ENCODE measurements around the gene DNAH12. TPM values are rescaled to one million over a fixed set of nuclear protein-coding genes. Genes with fewer than 3 reads are reported as not detected.

DNAH12 gene
- total RNA-seq, 1 donor from 2014 or later, result 0.02 TPM

DNA sequence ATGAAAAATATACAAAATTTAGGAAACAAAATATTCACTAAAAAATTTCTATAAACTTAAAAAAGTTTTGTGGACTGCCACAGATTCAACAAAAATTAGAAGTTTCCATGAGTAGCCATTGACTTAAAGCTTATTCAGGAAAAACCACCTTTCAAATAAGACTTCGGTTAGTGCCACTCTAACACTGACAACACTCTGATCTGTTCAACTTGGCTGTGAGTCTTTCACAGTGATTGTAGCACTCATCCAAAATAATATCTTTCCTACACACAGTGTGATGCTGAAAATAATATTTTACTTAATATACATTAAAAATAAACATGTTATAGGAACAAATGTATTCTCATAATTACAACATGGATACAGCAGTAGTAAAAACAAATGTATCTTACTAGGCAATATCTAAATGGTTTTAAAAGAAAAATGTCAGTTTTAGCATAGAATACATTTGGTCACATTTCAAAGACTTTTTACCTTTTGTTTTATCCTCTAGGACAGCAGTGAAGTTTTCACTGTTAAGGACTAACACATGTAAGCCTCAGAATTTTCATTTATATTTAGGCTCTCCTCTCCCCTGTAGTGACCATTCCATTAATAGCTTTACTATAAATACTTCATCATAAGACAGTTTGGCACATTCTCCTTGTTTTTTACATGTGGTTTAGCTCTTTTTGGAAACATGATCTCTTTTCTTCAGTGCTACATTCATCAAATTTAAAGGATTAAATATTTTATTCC lies 251.8 kb downstream of the DNAH12 start, which contains the start of gene ASB14:
Gene ASB14, minus strand, starts transcription at position 527 of the 738 bp plus-strand sequence. CDS start 652 bp downstream, outside the sequence.
- Histone ChIP-seq H2AFZ (replicated peaks) (no peak within 1 kb of the TSS), H3F3A (ENCODE audit: low read depth) (no peaks in the 10 kb centered on the region), H3K27ac (no peak within 1 kb of the TSS), H3K9ac (no peak within 1 kb of the TSS), H3K4me1 (no peaks in the 10 kb centered on the region), H3K79me2 (ENCODE audit: low read depth) (no peaks in the 10 kb centered on the region), H3K4me3 (no peak within 1 kb of the TSS), H3K9me3 (ENCODE audit: low read depth) (no peaks in the 10 kb centered on the region), H3K36me3 (no peaks in the 10 kb centered on the region), H4K20me1 (ENCODE audit: low read depth) (no peaks in the 10 kb centered on the region), H3K27me3 (no peaks in the 10 kb centered on the region), H3K4me2 (no peak within 1 kb of the TSS)
- Mint-ChIP-seq H3K27ac (no peak within 1 kb of the TSS), H3K4me3 (no peak within 1 kb of the TSS), H3K36me3 (no peaks in the 10 kb centered on the region), H3K4me1 (no peaks in the 10 kb centered on the region), H3K27me3 (ENCODE audit: insufficient read depth, low read depth) (peaks cover 3% of the 10 kb centered on the region), H3K9me3 (no peaks in the 10 kb centered on the region)
- DNase-seq (ENCODE audit: low spot score), result no peak
- TF ChIP-seq EZH2phosphoT487 (IDR thresholded peaks at IDR 0.05) (no peak), EZH2 (IDR thresholded peaks at IDR 0.05) (no peak), CTCF (IDR thresholded peaks at IDR 0.05) (no peak)

DNA sequence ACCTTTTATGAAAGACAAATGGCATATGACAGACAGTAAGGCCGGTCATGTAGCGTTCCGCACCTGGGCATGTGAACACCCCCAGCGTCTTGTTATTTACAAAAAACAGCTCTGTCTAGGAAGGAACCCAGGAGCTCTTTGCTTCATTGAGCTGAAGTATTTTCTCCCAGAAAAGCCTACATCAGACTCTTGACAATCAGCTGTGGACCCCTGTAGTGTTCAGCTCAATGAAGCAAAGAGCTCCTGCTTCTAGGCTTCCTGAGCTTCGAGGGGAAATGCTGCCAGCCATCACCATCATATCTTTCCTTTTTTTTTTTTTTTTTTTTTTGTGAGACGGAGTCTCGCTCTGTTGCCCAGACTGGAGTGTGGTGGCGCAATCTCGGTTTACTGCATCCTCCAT lies 255.7 kb downstream of the DNAH12 start:
- Mint-ChIP-seq H3K9me3 (peaks cover 2% of the 10 kb centered on the region), H3K27me3 (ENCODE audit: insufficient read depth, low read depth) (peaks cover 3% of the 10 kb centered on the region), H3K36me3 (no peaks in the 10 kb centered on the region), H3K27ac (no peak overlapping the region), H3K4me1 (no peaks in the 10 kb centered on the region), H3K4me3 (no peak overlapping the region)
- no peak for TF ChIP-seq CTCF (IDR thresholded peaks at IDR 0.05)
- no peak for TF ChIP-seq EZH2phosphoT487 (IDR thresholded peaks at IDR 0.05)
- no peak for TF ChIP-seq EZH2 (IDR thresholded peaks at IDR 0.05)
- Histone ChIP-seq H3K27me3 (no peaks in the 10 kb centered on the region), H3K9me3 (ENCODE audit: low read depth) (peaks cover 5% of the 10 kb centered on the region), H4K20me1 (ENCODE audit: low read depth) (no peaks in the 10 kb centered on the region), H3K36me3 (peaks cover 6% of the 10 kb centered on the region), H3K27ac (no peak overlapping the region), H3K9ac (no peak overlapping the region), H3K4me2 (no peak overlapping the region), H2AFZ (replicated peaks) (no peak overlapping the region), H3K4me3 (no peak overlapping the region), H3F3A (ENCODE audit: low read depth) (no peaks in the 10 kb centered on the region), H3K79me2 (ENCODE audit: low read depth) (no peaks in the 10 kb centered on the region), H3K4me1 (no peaks in the 10 kb centered on the region)
- DNase-seq (ENCODE audit: low spot score), result peak; percentile 54

DNA sequence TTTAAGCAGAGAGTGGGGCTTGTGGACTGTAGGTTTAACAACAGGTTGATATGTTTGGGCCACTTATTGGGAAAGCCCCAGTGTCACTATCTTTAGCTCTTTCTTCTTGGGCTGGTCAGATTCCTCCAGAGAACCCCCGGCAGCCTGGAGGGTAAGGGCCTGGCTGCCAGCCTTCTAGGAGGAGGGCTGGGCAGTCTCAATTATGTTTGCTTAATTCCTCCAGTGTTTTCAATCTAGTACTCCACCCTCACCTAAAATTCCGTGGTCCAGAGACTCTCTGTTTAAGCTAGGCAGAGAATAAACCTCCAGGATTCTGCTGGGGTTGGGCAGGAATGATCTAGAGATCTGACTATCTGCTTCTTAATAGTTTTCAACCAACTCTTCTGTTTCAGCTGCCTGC lies 256.9 kb downstream of the DNAH12 start:
- H3K27ac ChIP-seq, result no peak overlapping the region
- no peaks in the 10 kb centered on the region for H4K20me1 ChIP-seq (ENCODE audit: low read depth)
- peaks cover 6% of the 10 kb centered on the region for H3K36me3 ChIP-seq
- DNase-seq (ENCODE audit: low spot score), result no peak
- Mint-ChIP-seq H3K4me3 (no peak overlapping the region), H3K27ac (no peak overlapping the region), H3K9me3 (peaks cover 2% of the 10 kb centered on the region), H3K4me1 (no peaks in the 10 kb centered on the region), H3K36me3 (no peaks in the 10 kb centered on the region), H3K27me3 (ENCODE audit: insufficient read depth, low read depth) (peaks cover 3% of the 10 kb centered on the region)
- peaks cover 5% of the 10 kb centered on the region for H3K9me3 ChIP-seq (ENCODE audit: low read depth)
- H3K4me2 ChIP-seq, result no peak overlapping the region
- no peak overlapping the region for H3K4me3 ChIP-seq
- no peak overlapping the region for H3K9ac ChIP-seq
- H3K79me2 ChIP-seq (ENCODE audit: low read depth), result no peaks in the 10 kb centered on the region
- no peaks in the 10 kb centered on the region for H3K27me3 ChIP-seq
- TF ChIP-seq EZH2 (IDR thresholded peaks at IDR 0.05) (no peak), CTCF (IDR thresholded peaks at IDR 0.05) (no peak), EZH2phosphoT487 (IDR thresholded peaks at IDR 0.05) (no peak)
- H2AFZ ChIP-seq (replicated peaks), result no peak overlapping the region
- H3K4me1 ChIP-seq, result no peaks in the 10 kb centered on the region
- no peaks in the 10 kb centered on the region for H3F3A ChIP-seq (ENCODE audit: low read depth)

All from neural progenitor cell (in vitro differentiated cells).